ENCODE results near the gene GABRD. TPM values are rescaled to one million over a fixed set of nuclear protein-coding genes. Genes with fewer than 3 reads are reported as not detected.

Gene GABRD
- polyA plus RNA-seq, 1 experiment, result not detected

GRCh38 chr1:2024887-2025286, 5.7 kb downstream of the GABRD start:
- DNase-seq (ENCODE audit: low read depth), result no peak
- Histone ChIP-seq H3K4me3 (ENCODE audit: low read depth, low read length) (no peak overlapping the region), H3K27me3 (ENCODE audit: control insufficient read depth, insufficient read depth, low read length) (peaks cover 14% of the 10 kb centered on the region), H3K36me3 (ENCODE audit: control insufficient read depth, insufficient read depth, low read length) (no peaks in the 10 kb centered on the region)
- TF ChIP-seq CTCF (IDR thresholded peaks at IDR 0.05; ENCODE audit: insufficient read depth, low read depth, low read length), result no peak
- ChIA-PET CTCF (no interaction called here), POLR2A (no interaction called here)

GRCh38 chr1:2025491-2025981, 6.4 kb downstream of the GABRD start:
- Histone ChIP-seq H3K4me3 (ENCODE audit: low read depth, low read length) (no peak overlapping the region), H3K36me3 (ENCODE audit: control insufficient read depth, insufficient read depth, low read length) (no peaks in the 10 kb centered on the region), H3K27me3 (ENCODE audit: control insufficient read depth, insufficient read depth, low read length) (peaks cover 9% of the 10 kb centered on the region)
- no peak for TF ChIP-seq CTCF (IDR thresholded peaks at IDR 0.05; ENCODE audit: insufficient read depth, low read depth, low read length)
- CTCF ChIA-PET, result no interaction called here
- no peak for DNase-seq (ENCODE audit: low read depth)
- POLR2A ChIA-PET, result no interaction called here

- Histone ChIP-seq H3K4me3 (ENCODE audit: low read depth, low read length) (no peak overlapping the region), H3K36me3 (ENCODE audit: control insufficient read depth, insufficient read depth, low read length) (no peaks in the 10 kb centered on the region), H3K27me3 (ENCODE audit: control insufficient read depth, insufficient read depth, low read length) (peaks cover 6% of the 10 kb centered on the region)
- DNase-seq (ENCODE audit: low read depth), result no peak
- no peak for TF ChIP-seq CTCF (IDR thresholded peaks at IDR 0.05; ENCODE audit: insufficient read depth, low read depth, low read length)
- CTCF ChIA-PET, result interaction anchor here (1.0 to 1.2 kb wide), 2 partner anchors 17 to 81 kb away, joined by 3 to 7 read pairs; no protein-coding TSS in a partner anchor
- POLR2A ChIA-PET, result no interaction called here
Observed at GRCh38 chr1:2027961-2028583, 8.9 kb downstream of the GABRD start.

GRCh38 chr1:2028870-2029560, 9.9 kb downstream of the GABRD start:
- ChIA-PET CTCF (no interaction called here), POLR2A (no interaction called here)
- H3K27me3 ChIP-seq (ENCODE audit: control insufficient read depth, insufficient read depth, low read length), result peaks cover 6% of the 10 kb centered on the region
- H3K36me3 ChIP-seq (ENCODE audit: control insufficient read depth, insufficient read depth, low read length), result no peaks in the 10 kb centered on the region
- TF ChIP-seq CTCF (IDR thresholded peaks at IDR 0.05; ENCODE audit: insufficient read depth, low read depth, low read length), result no peak
- H3K4me3 ChIP-seq (ENCODE audit: low read depth, low read length), result no peak overlapping the region
- no peak for DNase-seq (ENCODE audit: low read depth)

GRCh38 chr1:2029561-2029960, 10.4 kb downstream of the GABRD start:
- ChIA-PET POLR2A (no interaction called here), CTCF (interaction anchor here (4.7 kb wide), 1 partner anchor 15 kb away, joined by 23 read pairs; no protein-coding TSS in a partner anchor)
- no peaks in the 10 kb centered on the region for H3K36me3 ChIP-seq (ENCODE audit: control insufficient read depth, insufficient read depth, low read length)
- no peak overlapping the region for H3K4me3 ChIP-seq (ENCODE audit: low read depth, low read length)
- no peak for TF ChIP-seq CTCF (IDR thresholded peaks at IDR 0.05; ENCODE audit: insufficient read depth, low read depth, low read length)
- DNase-seq (ENCODE audit: low read depth), result no peak
- peaks cover 6% of the 10 kb centered on the region for H3K27me3 ChIP-seq (ENCODE audit: control insufficient read depth, insufficient read depth, low read length)

Measured in BJ (cell line).